ENCODE data around the gene TMBIM6. TPM values are rescaled to one million over a fixed set of nuclear protein-coding genes. Genes with fewer than 3 reads are reported as not detected.
A peak's percentile ranks its signal among the peaks of the same experiment; 100 is the strongest.

TMBIM6 gene
- total RNA-seq, result 100 to 1,000 TPM; 238 to 407 (median 319) TPM

- peak; percentile 100 for DNase-seq (ENCODE audit: low spot score in 2 of 2)
- WGBS, 2 donors, result 3% methylated on average over 47 to 50 of the region's 50 CpGs
- TF ChIP-seq, protein P1, sequence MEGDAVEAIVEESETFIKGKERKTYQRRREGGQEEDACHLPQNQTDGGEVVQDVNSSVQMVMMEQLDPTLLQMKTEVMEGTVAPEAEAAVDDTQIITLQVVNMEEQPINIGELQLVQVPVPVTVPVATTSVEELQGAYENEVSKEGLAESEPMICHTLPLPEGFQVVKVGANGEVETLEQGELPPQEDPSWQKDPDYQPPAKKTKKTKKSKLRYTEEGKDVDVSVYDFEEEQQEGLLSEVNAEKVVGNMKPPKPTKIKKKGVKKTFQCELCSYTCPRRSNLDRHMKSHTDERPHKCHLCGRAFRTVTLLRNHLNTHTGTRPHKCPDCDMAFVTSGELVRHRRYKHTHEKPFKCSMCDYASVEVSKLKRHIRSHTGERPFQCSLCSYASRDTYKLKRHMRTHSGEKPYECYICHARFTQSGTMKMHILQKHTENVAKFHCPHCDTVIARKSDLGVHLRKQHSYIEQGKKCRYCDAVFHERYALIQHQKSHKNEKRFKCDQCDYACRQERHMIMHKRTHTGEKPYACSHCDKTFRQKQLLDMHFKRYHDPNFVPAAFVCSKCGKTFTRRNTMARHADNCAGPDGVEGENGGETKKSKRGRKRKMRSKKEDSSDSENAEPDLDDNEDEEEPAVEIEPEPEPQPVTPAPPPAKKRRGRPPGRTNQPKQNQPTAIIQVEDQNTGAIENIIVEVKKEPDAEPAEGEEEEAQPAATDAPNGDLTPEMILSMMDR (IDR thresholded peaks at IDR 0.05), result peak in 2 of 3 donors; percentile 74 to 83
- TF ChIP-seq POLR2A (IDR thresholded peaks at IDR 0.05), result peak; percentile 14 to 99
- peak within 1 kb of the TSS; percentile 73 for H3K4me3 ChIP-seq (ENCODE audit: low read depth, poor library complexity, severe bottlenecking)
- intact Hi-C loops (cut with DNase I; ENCODE audit: low total_unique reads), result no loop called here
These were observed at the start of gene TMBIM6 for GRCh38 chr12:49740930-49741881. TSS of gene TMBIM6 (plus strand) at chr12:49741557. CDS start at chr12:49752494, 10,937 bp downstream.

DNA sequence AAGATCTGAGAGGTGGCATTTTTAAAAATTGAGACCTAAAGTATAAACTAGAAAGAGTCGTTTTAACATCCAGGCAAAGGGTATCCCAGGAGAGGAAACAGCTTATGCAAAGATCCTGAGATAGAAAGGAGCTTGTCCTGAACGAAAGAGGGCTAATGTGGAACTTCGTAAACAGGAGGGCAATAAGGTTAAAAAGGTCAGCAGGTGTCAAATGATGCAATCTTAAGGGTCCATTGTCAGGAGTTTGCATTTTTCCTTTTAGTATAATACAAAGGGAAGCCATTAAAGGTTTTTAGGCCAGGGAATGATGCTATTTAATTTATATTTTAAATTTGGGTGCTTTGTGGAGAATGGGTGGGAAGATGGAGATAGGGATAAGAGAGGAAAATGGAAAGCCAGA, 48.5 kb upstream of the TMBIM6 start:
- DNase-seq (ENCODE audit: low spot score in 2 of 2), result no peak
- H3K4me3 ChIP-seq (ENCODE audit: low read depth, poor library complexity, severe bottlenecking), result no peak overlapping the region
- 81 to 88% methylated on average over 3 of the region's 3 CpGs for WGBS, 2 donors
- TF ChIP-seq, protein P1 (IDR thresholded peaks at IDR 0.05), result no peak
- TF ChIP-seq POLR2A (IDR thresholded peaks at IDR 0.05), result no peak
- intact Hi-C loops (cut with DNase I; ENCODE audit: low total_unique reads), result no loop called here

GRCh38 chr12:49693931-49694444, 47.4 kb upstream of the TMBIM6 start:
- TF ChIP-seq, protein P1 (IDR thresholded peaks at IDR 0.05), result no peak
- TF ChIP-seq POLR2A (IDR thresholded peaks at IDR 0.05), result no peak
- peak in 1 of 2 donors; percentile 25 for DNase-seq (ENCODE audit: low spot score in 2 of 2)
- intact Hi-C loops (cut with DNase I; ENCODE audit: low total_unique reads), result no loop called here
- 83 to 86% methylated on average over 8 of the region's 8 CpGs for WGBS, 2 donors
- no peak overlapping the region for H3K4me3 ChIP-seq (ENCODE audit: low read depth, poor library complexity, severe bottlenecking)

GRCh38 chr12:49696723-49697122, 44.6 kb upstream of the TMBIM6 start:
- TF ChIP-seq, protein P1 (IDR thresholded peaks at IDR 0.05), result no peak
- no peak for TF ChIP-seq POLR2A (IDR thresholded peaks at IDR 0.05)
- intact Hi-C loops (cut with DNase I; ENCODE audit: low total_unique reads), result no loop called here
- H3K4me3 ChIP-seq (ENCODE audit: low read depth, poor library complexity, severe bottlenecking), result no peak overlapping the region
- DNase-seq (ENCODE audit: low spot score in 2 of 2), result no peak

DNA sequence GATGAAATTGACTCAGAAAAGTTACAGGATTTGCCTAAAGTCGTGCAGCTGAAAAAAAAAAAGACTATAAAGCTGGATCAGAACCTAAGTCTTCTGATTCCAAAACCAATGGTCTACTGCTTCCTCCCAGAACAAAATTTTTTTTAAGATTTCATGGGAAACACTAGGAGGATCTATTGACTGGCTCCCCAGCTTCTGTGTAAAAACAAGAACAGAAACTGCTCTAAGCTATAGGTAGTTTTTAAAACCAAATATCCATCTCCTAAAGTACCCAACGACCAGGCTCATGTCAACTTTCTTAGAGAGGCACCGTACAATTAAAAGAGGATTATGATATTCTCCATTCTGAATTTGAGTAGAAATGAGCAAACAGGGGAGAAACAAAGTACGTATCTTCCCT, 43.5 kb upstream of the TMBIM6 start:
- intact Hi-C loops (cut with DNase I; ENCODE audit: low total_unique reads), result no loop called here

More for the DNA sequence above, 43.5 kb upstream of the TMBIM6 start:
- no peak overlapping the region for H3K4me3 ChIP-seq (ENCODE audit: low read depth, poor library complexity, severe bottlenecking)
- DNase-seq (ENCODE audit: low spot score in 2 of 2), result no peak
- TF ChIP-seq, protein P1 (IDR thresholded peaks at IDR 0.05), result no peak
- no peak for TF ChIP-seq POLR2A (IDR thresholded peaks at IDR 0.05)
- WGBS, 2 donors, result 75% methylated on average over 4 of the region's 4 CpGs
